ENCODE measurements around the gene PYCARD. TPM values are rescaled to one million over a fixed set of nuclear protein-coding genes. Genes with fewer than 3 reads are reported as not detected.

Gene PYCARD
- total RNA-seq, 1 donor = 85.9 TPM

DNA sequence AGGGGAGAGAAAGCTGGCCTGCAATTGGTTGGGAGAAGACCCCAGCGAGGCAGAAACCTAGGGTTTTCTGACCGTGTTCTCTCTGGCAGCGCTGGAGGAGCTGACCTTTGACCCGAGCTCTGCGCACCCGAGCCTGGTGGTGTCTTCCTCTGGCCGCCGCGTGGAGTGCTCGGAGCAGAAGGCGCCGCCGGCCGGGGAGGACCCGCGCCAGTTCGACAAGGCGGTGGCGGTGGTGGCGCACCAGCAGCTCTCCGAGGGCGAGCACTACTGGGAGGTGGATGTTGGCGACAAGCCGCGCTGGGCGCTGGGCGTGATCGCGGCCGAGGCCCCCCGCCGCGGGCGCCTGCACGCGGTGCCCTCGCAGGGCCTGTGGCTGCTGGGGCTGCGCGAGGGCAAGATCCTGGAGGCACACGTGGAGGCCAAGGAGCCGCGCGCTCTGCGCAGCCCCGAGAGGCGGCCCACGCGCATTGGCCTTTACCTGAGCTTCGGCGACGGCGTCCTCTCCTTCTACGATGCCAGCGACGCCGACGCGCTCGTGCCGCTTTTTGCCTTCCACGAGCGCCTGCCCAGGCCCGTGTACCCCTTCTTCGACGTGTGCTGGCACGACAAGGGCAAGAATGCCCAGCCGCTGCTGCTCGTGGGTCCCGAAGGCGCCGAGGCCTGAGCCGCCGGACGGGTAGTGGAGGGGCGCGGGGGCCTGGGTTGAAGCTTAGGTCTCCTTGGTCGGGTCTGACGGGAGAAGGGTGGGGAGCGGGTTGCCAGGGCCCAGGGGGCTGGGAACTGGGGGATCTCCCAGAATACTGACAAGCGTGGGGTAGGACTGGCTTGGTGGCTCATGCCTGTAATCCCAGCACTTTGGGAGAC is 21.8 kb upstream of the PYCARD start:
- TF ChIP-seq, protein P1, sequence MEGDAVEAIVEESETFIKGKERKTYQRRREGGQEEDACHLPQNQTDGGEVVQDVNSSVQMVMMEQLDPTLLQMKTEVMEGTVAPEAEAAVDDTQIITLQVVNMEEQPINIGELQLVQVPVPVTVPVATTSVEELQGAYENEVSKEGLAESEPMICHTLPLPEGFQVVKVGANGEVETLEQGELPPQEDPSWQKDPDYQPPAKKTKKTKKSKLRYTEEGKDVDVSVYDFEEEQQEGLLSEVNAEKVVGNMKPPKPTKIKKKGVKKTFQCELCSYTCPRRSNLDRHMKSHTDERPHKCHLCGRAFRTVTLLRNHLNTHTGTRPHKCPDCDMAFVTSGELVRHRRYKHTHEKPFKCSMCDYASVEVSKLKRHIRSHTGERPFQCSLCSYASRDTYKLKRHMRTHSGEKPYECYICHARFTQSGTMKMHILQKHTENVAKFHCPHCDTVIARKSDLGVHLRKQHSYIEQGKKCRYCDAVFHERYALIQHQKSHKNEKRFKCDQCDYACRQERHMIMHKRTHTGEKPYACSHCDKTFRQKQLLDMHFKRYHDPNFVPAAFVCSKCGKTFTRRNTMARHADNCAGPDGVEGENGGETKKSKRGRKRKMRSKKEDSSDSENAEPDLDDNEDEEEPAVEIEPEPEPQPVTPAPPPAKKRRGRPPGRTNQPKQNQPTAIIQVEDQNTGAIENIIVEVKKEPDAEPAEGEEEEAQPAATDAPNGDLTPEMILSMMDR (IDR thresholded peaks at IDR 0.05; ENCODE audit: insufficient read depth, low read depth, low read length) = no peak
- no peak for DNase-seq (ENCODE audit: low read depth)
- no peak overlapping the region for H3K4me3 ChIP-seq (ENCODE audit: low read depth, low read length)

DNA sequence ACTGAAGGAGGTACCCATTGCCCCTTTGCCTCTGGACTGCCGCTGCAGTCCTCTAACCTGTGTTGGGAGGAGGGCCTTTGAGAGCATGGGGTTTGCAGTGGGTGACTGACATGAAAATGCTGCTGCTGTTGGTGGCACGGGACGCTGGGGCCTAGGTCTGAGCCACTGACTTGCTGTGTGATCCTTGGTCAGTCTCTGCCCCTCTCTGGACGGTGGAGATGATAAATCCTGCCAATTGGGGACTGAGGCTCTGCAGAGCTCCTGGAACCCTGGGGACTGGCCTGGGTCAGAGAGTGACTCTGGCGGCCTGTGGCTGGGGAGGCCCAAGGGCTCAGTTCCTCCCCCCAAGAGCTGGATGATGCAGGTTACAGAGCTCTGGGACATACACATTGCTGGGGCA is 20.5 kb upstream of the PYCARD start:
- no peak overlapping the region for H3K4me3 ChIP-seq (ENCODE audit: low read depth, low read length)
- TF ChIP-seq, protein P1 (IDR thresholded peaks at IDR 0.05; ENCODE audit: insufficient read depth, low read depth, low read length) = no peak
- no peak for DNase-seq (ENCODE audit: low read depth)

DNA sequence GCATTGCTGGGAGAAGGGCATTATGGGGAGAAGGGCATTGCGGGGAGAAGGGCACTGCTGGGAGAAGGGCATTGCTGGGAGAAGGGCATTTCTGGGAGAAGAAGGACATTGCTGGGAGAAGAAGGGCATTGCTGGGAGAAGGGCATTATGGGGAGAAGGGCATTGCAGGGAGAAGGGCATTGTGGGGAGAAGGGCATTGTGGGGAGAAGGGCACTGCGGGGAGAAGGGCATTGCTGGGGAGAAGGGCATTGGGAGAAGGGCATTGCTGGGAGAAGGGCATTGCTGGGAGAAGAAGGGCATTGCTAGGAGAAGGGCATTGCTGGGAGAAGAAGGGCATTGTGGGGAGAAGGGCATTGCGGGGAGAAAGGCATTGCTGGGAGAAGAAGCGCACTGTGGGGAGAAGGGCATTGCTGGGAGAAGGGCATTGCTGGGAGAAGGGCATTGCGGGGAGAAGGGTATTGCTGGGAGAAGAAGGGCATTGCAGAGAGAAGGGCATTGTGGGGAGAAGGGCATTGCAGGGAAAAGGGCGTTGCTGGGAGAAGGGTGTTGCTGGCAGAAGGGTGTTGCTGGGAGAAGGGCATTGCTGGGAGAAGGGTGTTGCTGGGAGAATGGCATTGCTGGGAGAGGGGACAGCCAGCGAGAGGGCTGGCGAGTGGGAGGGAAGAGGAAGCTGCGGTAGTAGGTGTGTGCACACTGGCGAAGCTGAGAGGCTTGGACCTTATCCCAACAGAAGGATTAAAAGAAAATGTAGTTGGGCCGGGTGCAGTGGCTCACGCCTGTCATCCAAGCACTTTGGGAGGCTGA is 19.0 kb upstream of the PYCARD start:
- no peak for DNase-seq (ENCODE audit: low read depth)
- TF ChIP-seq, protein P1 (IDR thresholded peaks at IDR 0.05; ENCODE audit: insufficient read depth, low read depth, low read length) = no peak
- H3K4me3 ChIP-seq (ENCODE audit: low read depth, low read length) = no peak overlapping the region

DNA sequence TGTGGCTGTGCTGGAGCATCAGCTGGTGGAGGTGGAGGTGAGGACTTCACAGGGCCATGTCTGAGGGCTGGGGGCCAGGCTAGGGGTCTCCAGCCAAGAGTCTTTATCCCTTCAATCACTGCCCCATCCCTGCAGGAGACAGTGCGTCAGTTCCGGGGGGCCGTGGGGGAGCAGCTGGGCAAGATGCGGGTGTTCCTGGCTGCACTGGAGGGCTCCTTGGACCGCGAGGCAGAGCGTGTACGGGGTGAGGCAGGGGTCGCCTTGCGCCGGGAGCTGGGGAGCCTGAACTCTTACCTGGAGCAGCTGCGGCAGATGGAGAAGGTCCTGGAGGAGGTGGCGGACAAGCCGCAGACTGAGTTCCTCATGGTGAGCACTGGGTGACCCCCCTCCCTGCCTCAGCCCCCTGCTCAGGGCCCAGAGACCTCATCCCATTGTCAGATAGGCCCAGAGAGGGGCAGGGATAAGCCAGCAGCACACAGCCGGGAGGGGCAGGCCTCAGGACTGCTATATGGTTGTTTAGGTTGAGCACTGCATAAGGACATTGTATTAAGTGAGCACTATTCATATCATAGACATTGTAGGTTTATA is 16.7 kb upstream of the PYCARD start:
- no peak overlapping the region for H3K4me3 ChIP-seq (ENCODE audit: low read depth, low read length)
- TF ChIP-seq, protein P1 (IDR thresholded peaks at IDR 0.05; ENCODE audit: insufficient read depth, low read depth, low read length) = no peak
- DNase-seq (ENCODE audit: low read depth) = no peak

GRCh38 chr16:31217136-31217530 is 14.6 kb upstream of the PYCARD start:
- DNase-seq (ENCODE audit: low read depth) = no peak
- TF ChIP-seq, protein P1 (IDR thresholded peaks at IDR 0.05; ENCODE audit: insufficient read depth, low read depth, low read length) = no peak
- H3K4me3 ChIP-seq (ENCODE audit: low read depth, low read length) = no peak overlapping the region

DNA sequence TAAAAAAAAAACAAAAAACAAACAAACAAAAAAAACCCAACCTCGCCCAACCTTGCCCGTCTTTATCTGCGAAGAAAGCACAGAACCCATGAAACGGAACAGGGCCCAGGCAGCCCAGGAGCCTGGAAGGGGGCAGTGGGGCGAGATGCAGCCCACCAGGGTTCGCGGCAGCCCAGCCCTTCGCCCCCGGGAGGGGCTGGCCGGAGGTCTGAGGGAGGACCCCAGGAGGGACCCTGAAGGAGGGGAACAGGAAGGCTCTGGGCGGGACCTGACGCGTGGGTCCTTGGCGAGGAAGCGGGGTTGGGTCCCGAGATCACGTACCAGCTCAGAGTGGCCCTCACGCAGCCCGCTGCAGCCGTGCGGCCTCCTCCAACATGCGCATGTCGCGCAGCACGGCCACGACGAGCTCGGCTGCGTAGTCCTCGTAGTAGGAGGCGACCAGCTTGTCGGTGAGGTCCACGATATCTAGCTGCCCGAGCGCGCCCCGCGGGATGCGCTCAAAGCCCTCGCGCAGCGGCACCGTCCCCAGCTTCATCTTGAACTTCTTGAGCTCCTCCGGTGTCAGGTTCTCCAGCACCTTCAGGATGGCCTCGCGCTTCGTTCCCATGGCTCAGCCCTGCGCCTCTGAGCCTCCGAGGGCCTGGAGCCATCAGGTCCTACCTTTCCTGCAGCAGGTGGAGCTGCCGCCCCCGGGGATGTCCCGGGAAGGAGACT is 14.0 kb upstream of the PYCARD start, which contains the start of gene PYDC1:
Gene PYDC1, minus strand, starts transcription at position 714 of the 714 bp plus-strand sequence. Its CDS starts 107 bp downstream, at position 607.
- no peak for DNase-seq (ENCODE audit: low read depth)
- H3K4me3 ChIP-seq (ENCODE audit: low read depth, low read length) = no peak within 1 kb of the TSS
- TF ChIP-seq, protein P1 (IDR thresholded peaks at IDR 0.05; ENCODE audit: insufficient read depth, low read depth, low read length) = no peak
